ENCODE data around the gene JPH3. TPM values are rescaled to one million over a fixed set of nuclear protein-coding genes. Genes with fewer than 3 reads are reported as not detected.

Gene JPH3
- total RNA-seq = under 0.01 and 0.44 TPM in 2 replicates

DNA sequence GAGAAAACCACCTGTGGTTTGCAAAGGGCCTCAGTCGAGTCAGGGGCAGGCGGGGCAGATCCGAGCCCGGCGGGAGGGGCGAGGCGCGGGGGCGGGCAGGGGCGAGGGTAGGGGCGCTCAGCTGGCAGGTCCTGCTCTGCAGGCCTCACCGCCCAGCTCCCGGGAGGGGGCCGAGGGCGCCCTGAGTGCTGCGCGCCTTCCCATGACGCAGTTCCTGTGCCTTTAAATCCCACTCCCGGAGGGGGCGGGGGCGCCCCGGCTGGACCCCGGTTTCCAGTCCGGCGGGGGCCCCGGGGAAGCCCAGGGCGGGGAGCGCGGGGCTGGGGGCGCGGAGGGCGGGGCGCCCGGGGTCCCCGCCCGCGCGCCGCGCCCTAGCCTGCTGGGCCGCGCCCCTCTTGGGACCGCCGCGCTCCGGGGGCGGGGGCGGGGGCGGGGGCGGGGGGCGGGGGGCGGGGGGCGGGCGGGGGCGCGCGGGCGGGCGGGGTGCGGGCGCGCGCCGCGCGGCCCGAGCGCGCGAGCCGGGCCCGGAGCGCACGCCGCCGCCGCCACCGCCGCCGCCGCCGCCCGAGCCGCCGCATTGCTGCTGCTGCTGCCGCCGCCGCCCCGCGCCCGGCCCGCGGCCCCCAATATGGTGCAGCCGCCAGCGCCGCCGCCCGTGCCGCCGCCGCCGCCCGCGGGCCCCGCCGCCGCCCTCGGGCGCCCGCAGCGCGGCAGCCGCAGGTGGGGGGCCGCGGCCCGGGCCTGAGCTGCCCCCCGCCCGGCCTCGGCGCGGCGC, at the start of gene JPH3:
JPH3 (plus strand) TSS at position 508 of the 775 bp plus-strand sequence. CDS start 639 bp downstream, outside the sequence.

Other genes with a start within 250 kb of the JPH3 start
- 47.6 and 54.6 TPM in 2 replicates for gene FBXO31, start 218.7 kb upstream of the JPH3 start, total RNA-seq
- gene MAP1LC3B, start 210.2 kb upstream of the JPH3 start, total RNA-seq = 36.8 and 56.6 TPM in 2 replicates
- 6.0 and 15.2 TPM in 2 replicates for gene ZCCHC14, start 109.5 kb upstream of the JPH3 start, total RNA-seq
- 21.0 and 41.9 TPM in 2 replicates for gene KLHDC4, start 163.5 kb downstream of the JPH3 start, total RNA-seq